Gastrocnemius medialis (tissue), 4 donors: ENCODE measurements around the gene PTCH2.

Experiments
- CTCF ChIP-seq, 5 experiments: fragments of 450-650 bp in 3 of 5; fragments of 200-600 bp in 2 of 5; sonication (generic) in 2 of 5; IDR thresholded peaks in 4 of 5; conservative IDR thresholded peaks in 1 of 5; 1 replicate in 4 of 5; 2 replicates in 1 of 5; pipeline ENCODE4 v1.5.1; 2016 to 2019; ENCODE audit warnings: antibody characterized with exemption in 5 of 5, mild to moderate bottlenecking in 3 of 5, moderate library complexity in 3 of 5
- POLR2A ChIP-seq, 2 donors: fragments of 450-650 bp; IDR thresholded peaks; one replicate each; pipeline ENCODE4 v1.6.1; 2017; ENCODE audit warnings: antibody characterized with exemption in 2 of 2, mild to moderate bottlenecking in 2 of 2, moderate library complexity in 2 of 2

- TF ChIP-seq CTCF (IDR thresholded peaks at IDR 0.05 in 4 of 5, conservative IDR thresholded peaks at IDR 0.05 in 1 of 5): no peak
- no peak for TF ChIP-seq POLR2A (IDR thresholded peaks at IDR 0.05)
These were observed 10.1 kb upstream of the PTCH2 start for GRCh38 chr1:44853201-44853600.
